GM12801 (cell line): ENCODE measurements around the gene KRT86.

ENCODE experiments used
- TF ChIP-seq, protein P1 (sequence below): IDR thresholded peaks from one replicate; pipeline ENCODE4 v1.5.1; 2011; ENCODE audit warnings: control low read depth; ENCODE audit not compliant: insufficient read length; ENCODE audit errors: extremely low read depth

The KRT86 gene

DNA sequence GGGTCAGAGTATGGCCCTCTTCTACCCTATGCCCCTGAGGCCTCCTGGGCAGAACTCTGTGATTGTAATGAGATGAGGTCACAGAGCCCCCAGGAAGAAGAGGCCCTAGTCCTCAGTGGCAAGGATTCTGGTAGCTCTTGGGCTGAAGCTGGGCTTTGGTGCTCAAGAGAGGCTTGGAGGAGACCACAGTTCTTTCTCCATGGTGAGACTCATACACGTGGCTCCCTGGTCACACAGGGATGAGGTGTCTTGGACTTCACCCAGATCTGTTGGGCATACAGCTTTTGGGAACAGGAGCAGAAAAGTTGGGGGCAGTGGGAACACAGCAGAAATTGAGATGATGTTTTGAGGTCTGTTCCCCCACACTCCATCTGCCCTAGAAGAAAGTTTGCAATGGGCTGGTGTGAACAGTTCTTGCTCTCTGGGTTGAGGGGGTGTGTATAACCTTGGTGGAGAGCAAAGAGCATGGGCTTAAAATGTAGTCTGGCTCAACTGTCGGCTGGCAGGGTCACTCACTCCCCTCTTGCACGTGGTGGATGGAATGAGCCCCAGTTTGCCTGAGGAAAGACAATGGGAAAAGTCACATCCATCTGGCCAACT lies at the start of gene KRT86:
KRT86 (plus strand) TSS at position 125 of the 600 bp plus-strand sequence. CDS start 27,272 bp downstream, outside the sequence.
- TF ChIP-seq, protein P1, sequence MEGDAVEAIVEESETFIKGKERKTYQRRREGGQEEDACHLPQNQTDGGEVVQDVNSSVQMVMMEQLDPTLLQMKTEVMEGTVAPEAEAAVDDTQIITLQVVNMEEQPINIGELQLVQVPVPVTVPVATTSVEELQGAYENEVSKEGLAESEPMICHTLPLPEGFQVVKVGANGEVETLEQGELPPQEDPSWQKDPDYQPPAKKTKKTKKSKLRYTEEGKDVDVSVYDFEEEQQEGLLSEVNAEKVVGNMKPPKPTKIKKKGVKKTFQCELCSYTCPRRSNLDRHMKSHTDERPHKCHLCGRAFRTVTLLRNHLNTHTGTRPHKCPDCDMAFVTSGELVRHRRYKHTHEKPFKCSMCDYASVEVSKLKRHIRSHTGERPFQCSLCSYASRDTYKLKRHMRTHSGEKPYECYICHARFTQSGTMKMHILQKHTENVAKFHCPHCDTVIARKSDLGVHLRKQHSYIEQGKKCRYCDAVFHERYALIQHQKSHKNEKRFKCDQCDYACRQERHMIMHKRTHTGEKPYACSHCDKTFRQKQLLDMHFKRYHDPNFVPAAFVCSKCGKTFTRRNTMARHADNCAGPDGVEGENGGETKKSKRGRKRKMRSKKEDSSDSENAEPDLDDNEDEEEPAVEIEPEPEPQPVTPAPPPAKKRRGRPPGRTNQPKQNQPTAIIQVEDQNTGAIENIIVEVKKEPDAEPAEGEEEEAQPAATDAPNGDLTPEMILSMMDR = no peak

DNA sequence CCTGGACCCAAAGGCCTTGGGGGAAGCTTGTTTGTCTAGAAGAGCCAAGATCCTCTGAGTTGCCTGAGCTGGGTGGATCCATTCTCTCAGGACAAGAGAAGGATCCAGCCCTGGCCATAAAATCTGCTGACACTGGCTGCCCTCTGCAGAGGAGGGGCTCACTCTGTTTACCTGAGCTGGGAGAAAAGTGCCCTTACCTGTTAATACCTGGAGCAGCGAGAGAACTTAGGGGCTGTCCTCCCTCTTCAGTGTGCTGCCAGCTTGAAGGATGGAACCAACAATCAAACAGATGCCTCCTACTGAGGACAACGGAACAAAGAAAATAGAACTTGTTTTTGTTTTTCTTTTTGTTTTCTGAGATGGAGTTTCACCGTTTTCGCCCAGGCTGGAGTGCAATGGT lies 48.7 kb upstream of the KRT86 start:
- TF ChIP-seq, protein P1 = no peak

- TF ChIP-seq, protein P1 = no peak
These were observed 48.0 kb upstream of the KRT86 start for GRCh38 chr12:52226446-52226845.

- TF ChIP-seq, protein P1 = no peak
These were observed 46.8 kb upstream of the KRT86 start for GRCh38 chr12:52227606-52228166.

- TF ChIP-seq, protein P1 = no peak
These were observed 46.1 kb upstream of the KRT86 start for GRCh38 chr12:52228366-52228765.

DNA sequence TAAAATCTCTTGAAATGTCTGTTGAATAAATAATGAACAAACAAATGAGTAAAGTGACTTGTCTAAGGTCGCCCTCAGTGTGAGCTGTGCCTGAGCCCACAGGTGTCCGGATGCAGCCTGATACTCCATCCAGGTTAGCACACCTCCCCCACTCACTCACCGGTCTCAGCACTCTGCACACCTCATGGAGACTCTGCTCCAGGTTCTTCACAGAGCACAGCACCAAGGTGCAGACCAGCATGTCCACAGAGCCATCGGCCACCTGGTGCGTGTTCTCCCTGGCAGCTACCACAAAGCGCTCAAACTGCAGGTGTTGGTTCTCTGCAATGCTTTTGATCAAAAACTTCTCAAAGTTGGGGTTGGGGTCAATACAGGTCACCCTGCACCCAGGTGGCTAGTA lies 45.5 kb upstream of the KRT86 start:
- TF ChIP-seq, protein P1 = no peak

- TF ChIP-seq, protein P1 = no peak
These were observed 44.6 kb upstream of the KRT86 start for GRCh38 chr12:52229836-52230343.
